ENCODE measurements around the gene SLC24A4.

The SLC24A4 gene

DNA sequence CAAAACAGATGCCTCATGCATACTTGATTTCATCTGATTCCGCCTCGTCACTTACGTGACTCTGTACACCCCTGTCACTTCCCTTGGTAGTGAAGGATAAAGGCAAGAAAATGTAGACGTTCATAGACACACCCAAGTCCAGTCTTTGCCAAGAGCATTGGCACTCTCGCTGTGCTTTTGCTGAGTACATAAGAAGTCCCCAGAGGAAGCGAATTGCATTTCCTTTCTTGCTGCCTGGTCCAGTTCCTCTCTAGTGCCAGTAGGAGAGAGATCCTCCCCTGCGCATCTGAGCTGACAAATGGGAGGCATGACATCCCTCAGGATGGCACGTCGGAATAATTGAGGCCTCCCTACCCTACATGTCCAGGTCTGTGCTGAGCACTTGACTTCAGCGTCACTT lies 169.3 kb downstream of the SLC24A4 start:
- peaks cover 7% of the 10 kb centered on the region; the same call in 1 of the 2 replicates for H3K4me1 ChIP-seq (ENCODE audit: control insufficient read depth, insufficient read depth, low read length)
- no peak overlapping the region for H3K27ac ChIP-seq (ENCODE audit: low read depth, low read length)
- H3K4me3 ChIP-seq (ENCODE audit: low read depth, low read length) = no peak overlapping the region

DNA sequence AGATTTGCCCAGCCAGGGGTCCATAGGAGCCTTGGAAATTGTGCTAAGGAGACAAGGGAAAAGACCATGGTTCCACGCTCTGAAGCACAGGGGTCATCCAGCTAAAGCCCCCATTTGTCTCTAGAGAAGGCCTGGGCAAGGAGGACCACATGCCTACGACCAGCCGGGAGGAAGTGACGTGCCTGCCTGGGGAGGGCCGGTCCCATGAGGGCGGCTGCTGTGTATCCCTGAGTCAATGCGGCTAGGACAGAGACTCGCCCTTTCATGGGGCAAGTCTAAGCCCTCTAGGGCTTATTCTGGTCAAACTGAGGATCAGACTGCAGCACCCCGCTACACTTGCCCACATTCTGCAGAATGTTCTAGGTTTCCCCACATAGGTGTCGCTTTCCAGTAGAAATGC lies 170.1 kb downstream of the SLC24A4 start:
- H3K4me3 ChIP-seq (ENCODE audit: low read depth, low read length) = no peak overlapping the region
- no peak overlapping the region for H3K9ac ChIP-seq (ENCODE audit: low read length)
- no peaks in the 10 kb centered on the region for H3K27me3 ChIP-seq (ENCODE audit: control insufficient read depth, insufficient read depth, low read length)
- H3K27ac ChIP-seq (ENCODE audit: low read depth, low read length) = no peak overlapping the region
- H3K9me3 ChIP-seq (ENCODE audit: control insufficient read depth, insufficient read depth, low read depth, low read length) = no peaks in the 10 kb centered on the region
- peaks cover 8% of the 10 kb centered on the region; the same call in 1 of the 2 replicates for H3K4me1 ChIP-seq (ENCODE audit: control insufficient read depth, insufficient read depth, low read length)
- no peaks in the 10 kb centered on the region for H3K36me3 ChIP-seq (ENCODE audit: control insufficient read depth, insufficient read depth, low read length)

More for the DNA sequence above, 169.3 kb downstream of the SLC24A4 start:
- H3K9ac ChIP-seq (ENCODE audit: low read length) = no peak overlapping the region
- H3K36me3 ChIP-seq (ENCODE audit: control insufficient read depth, insufficient read depth, low read length) = no peaks in the 10 kb centered on the region
- no peaks in the 10 kb centered on the region for H3K27me3 ChIP-seq (ENCODE audit: control insufficient read depth, insufficient read depth, low read length)
- H3K9me3 ChIP-seq (ENCODE audit: control insufficient read depth, insufficient read depth, low read depth, low read length) = no peaks in the 10 kb centered on the region

DNA sequence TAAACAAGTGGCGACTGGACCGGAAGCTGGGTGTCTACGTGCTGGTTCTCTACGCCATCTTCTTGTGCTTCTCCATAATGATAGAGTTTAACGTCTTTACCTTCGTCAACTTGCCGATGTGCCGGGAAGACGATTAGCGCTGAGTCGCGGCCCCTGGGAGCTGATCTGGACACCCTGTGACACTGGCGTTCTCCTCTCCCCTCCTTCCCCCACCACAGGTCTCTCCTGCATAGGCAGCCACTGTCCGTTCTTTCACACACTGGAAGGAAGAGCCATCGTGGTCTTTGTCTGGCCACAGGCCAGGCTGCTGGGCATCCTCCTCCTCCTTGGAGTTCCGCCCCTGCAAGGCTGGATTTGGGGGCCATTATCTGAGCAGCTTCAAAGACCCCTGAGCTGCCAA lies 170.5 kb downstream of the SLC24A4 start:
- H3K4me3 ChIP-seq (ENCODE audit: low read depth, low read length) = no peak overlapping the region
- no peaks in the 10 kb centered on the region for H3K9me3 ChIP-seq (ENCODE audit: control insufficient read depth, insufficient read depth, low read depth, low read length)
- H3K4me1 ChIP-seq (ENCODE audit: control insufficient read depth, insufficient read depth, low read length) = peaks cover 8% of the 10 kb centered on the region; the same call in 1 of the 2 replicates
- no peaks in the 10 kb centered on the region for H3K27me3 ChIP-seq (ENCODE audit: control insufficient read depth, insufficient read depth, low read length)
- H3K36me3 ChIP-seq (ENCODE audit: control insufficient read depth, insufficient read depth, low read length) = no peaks in the 10 kb centered on the region
- H3K27ac ChIP-seq (ENCODE audit: low read depth, low read length) = no peak overlapping the region
- no peak overlapping the region for H3K9ac ChIP-seq (ENCODE audit: low read length)

DNA sequence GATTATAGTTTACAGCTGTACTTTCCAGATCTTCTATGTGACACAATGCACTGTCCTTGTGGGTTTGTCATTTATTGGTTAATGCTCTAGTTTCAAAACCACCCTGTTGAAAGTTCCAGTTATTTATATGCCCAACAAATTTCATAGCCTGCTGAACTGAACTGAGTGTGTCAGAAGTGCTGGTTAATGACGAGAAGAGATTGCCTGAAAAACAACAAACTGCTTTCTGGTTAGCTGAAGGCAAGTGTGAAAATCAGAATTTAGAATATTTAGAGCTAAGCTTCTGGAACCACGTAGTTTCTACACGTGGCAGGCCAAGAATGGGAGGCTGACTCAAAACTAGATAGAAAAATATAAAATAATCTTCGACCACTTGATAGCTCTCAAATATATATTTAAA lies 171.5 kb downstream of the SLC24A4 start:
- H3K9me3 ChIP-seq (ENCODE audit: control insufficient read depth, insufficient read depth, low read depth, low read length) = no peaks in the 10 kb centered on the region
- H3K27ac ChIP-seq (ENCODE audit: low read depth, low read length) = no peak overlapping the region
- H3K4me3 ChIP-seq (ENCODE audit: low read depth, low read length) = no peak overlapping the region
- H3K36me3 ChIP-seq (ENCODE audit: control insufficient read depth, insufficient read depth, low read length) = no peaks in the 10 kb centered on the region
- peaks cover 8% of the 10 kb centered on the region; the same call in 1 of the 2 replicates for H3K4me1 ChIP-seq (ENCODE audit: control insufficient read depth, insufficient read depth, low read length)
- H3K27me3 ChIP-seq (ENCODE audit: control insufficient read depth, insufficient read depth, low read length) = no peaks in the 10 kb centered on the region
- H3K9ac ChIP-seq (ENCODE audit: low read length) = no peak overlapping the region

DNA sequence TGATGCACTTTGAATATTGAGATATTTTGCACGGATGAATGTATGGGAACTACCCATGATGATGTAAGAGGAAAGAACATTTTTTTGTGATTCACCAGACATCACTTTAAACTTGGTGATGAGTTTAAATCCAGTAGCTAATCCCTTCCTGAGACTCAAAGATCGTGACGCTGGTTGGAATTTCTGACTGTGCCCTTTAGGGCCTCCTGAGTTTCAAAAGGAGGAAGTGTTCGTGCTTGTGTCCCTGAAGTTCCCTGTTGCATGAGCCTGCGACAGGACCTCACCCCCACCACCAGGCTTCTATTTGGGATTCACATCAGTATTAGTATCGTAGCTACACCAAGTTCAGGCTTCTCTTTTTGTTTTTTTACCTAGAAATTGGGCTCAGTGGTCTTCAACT lies 172.1 kb downstream of the SLC24A4 start:
- Histone ChIP-seq H3K4me1 (ENCODE audit: control insufficient read depth, insufficient read depth, low read length) (peaks cover 8% of the 10 kb centered on the region; the same call in 1 of the 2 replicates), H3K9me3 (ENCODE audit: control insufficient read depth, insufficient read depth, low read depth, low read length) (no peaks in the 10 kb centered on the region), H3K27me3 (ENCODE audit: control insufficient read depth, insufficient read depth, low read length) (no peaks in the 10 kb centered on the region), H3K4me3 (ENCODE audit: low read depth, low read length) (no peak overlapping the region), H3K36me3 (ENCODE audit: control insufficient read depth, insufficient read depth, low read length) (no peaks in the 10 kb centered on the region), H3K27ac (ENCODE audit: low read depth, low read length) (no peak overlapping the region), H3K9ac (ENCODE audit: low read length) (no peak overlapping the region)

DNA sequence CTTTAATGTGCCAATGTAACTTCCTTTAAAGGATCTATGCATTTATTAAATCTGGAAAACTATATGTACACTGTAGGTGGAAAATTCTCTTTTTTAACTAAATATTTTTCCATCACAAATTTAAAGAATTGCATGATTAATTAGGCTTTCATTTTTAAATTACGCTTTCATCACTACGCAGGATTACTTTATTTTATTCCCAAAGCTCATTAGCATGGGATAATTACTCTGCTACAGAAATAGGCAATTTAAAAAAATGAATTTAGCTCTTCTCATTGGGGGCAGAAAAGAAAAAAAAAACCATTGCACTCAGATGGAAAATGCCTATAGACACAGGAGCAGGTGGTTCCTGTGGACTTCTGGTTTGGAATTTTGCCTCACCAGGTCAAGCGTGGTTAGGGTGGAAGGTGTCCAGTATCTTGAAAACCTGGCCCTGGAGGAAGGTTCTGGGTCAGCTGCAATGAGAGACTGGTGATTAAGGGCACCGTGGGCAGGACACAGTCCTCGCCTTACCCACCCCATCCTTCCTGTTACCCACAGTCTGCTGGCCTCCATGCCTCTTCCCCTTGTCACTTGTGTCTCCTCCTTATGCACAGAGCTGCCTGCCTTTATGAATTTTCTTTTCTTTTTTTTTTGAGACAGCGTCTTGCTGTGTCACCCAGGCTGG lies 173.4 kb downstream of the SLC24A4 start:
- Histone ChIP-seq H3K4me3 (ENCODE audit: low read depth, low read length) (no peak overlapping the region), H3K27ac (ENCODE audit: low read depth, low read length) (no peak overlapping the region), H3K9ac (ENCODE audit: low read length) (no peak overlapping the region), H3K9me3 (ENCODE audit: control insufficient read depth, insufficient read depth, low read depth, low read length) (no peaks in the 10 kb centered on the region), H3K27me3 (ENCODE audit: control insufficient read depth, insufficient read depth, low read length) (no peaks in the 10 kb centered on the region), H3K4me1 (ENCODE audit: control insufficient read depth, insufficient read depth, low read length) (peaks cover 16% of the 10 kb centered on the region; the same call in 1 of the 2 replicates), H3K36me3 (ENCODE audit: control insufficient read depth, insufficient read depth, low read length) (no peaks in the 10 kb centered on the region)

DNA sequence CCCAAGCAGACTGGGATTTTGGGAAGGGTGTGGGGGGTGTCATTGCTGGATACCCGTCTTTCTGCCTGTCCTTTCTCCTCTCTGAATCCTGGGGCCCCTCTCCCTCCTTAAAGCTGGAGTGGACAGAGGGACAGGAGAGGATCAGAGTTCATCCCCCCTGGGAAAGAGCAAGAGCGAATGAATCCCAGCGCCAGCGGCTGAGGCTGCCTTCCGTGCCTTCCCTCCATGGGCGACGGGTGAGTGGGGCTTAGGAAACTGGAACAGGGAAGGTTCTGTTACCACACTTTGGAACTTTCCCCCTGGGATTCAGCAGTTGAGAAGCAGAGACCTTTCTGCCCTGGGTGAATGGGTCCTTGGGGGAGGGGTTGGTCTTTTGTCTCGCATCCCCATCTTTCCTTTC lies 174.4 kb downstream of the SLC24A4 start:
- no peak overlapping the region for H3K4me3 ChIP-seq (ENCODE audit: low read depth, low read length)
- no peak overlapping the region for H3K27ac ChIP-seq (ENCODE audit: low read depth, low read length)
- no peaks in the 10 kb centered on the region for H3K36me3 ChIP-seq (ENCODE audit: control insufficient read depth, insufficient read depth, low read length)
- no peaks in the 10 kb centered on the region for H3K9me3 ChIP-seq (ENCODE audit: control insufficient read depth, insufficient read depth, low read depth, low read length)
- peaks cover 16% of the 10 kb centered on the region; the same call in 1 of the 2 replicates for H3K4me1 ChIP-seq (ENCODE audit: control insufficient read depth, insufficient read depth, low read length)
- no peaks in the 10 kb centered on the region for H3K27me3 ChIP-seq (ENCODE audit: control insufficient read depth, insufficient read depth, low read length)
- no peak overlapping the region for H3K9ac ChIP-seq (ENCODE audit: low read length)

DNA sequence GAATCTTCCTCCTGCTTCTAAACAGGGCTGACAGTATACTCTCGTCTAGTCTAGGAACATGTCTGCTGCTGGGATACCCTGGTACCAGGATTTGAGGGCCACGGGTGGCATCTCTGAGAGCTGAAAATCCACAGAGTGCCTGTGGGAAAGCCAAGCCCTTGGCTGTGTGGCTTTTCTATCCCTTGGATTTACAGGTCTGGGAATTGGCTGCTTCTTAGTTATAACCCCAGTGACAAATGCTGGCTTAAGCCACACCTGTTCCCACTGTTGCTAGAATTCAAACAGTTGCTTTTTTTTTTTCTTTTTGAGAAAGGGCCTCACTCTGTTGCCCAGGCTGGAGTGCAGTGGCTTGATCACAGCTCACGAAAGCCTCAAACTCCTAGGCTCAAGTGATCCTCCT lies 176.3 kb downstream of the SLC24A4 start:
- Histone ChIP-seq H3K4me3 (ENCODE audit: low read depth, low read length) (no peak overlapping the region), H3K9me3 (ENCODE audit: control insufficient read depth, insufficient read depth, low read depth, low read length) (no peaks in the 10 kb centered on the region), H3K4me1 (ENCODE audit: control insufficient read depth, insufficient read depth, low read length) (peaks cover 16% of the 10 kb centered on the region; the same call in 1 of the 2 replicates), H3K9ac (ENCODE audit: low read length) (no peak overlapping the region), H3K27me3 (ENCODE audit: control insufficient read depth, insufficient read depth, low read length) (no peaks in the 10 kb centered on the region), H3K27ac (ENCODE audit: low read depth, low read length) (no peak overlapping the region), H3K36me3 (ENCODE audit: control insufficient read depth, insufficient read depth, low read length) (no peaks in the 10 kb centered on the region)

DNA sequence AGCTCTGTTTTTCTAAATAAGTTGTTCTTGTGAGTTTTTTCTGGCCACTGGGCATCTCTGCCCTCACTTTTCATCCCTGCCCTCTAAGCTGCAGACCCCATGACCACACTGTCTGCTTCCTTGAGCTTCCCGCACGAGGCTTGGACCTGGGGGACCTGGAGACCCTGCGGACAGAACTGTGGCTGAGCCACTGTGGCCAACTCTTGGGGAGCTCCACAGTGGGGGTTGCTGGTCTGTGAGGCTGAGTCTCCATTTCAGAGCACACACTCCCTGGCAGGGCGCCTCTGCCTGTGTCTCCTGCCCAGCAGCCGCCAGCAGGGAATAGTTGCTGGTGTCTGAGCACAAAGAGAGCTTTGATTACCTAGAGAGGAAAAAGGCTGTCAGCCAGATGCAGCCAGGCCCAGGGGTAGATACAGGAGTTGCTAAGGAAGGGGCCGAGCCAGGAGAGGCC lies 177.6 kb downstream of the SLC24A4 start:
- Histone ChIP-seq H3K27ac (ENCODE audit: low read depth, low read length) (no peak overlapping the region), H3K4me1 (ENCODE audit: control insufficient read depth, insufficient read depth, low read length) (peaks cover 16% of the 10 kb centered on the region; the same call in 1 of the 2 replicates), H3K36me3 (ENCODE audit: control insufficient read depth, insufficient read depth, low read length) (no peaks in the 10 kb centered on the region), H3K9ac (ENCODE audit: low read length) (no peak overlapping the region), H3K9me3 (ENCODE audit: control insufficient read depth, insufficient read depth, low read depth, low read length) (no peaks in the 10 kb centered on the region), H3K4me3 (ENCODE audit: low read depth, low read length) (no peak overlapping the region), H3K27me3 (ENCODE audit: control insufficient read depth, insufficient read depth, low read length) (no peaks in the 10 kb centered on the region)

DNA sequence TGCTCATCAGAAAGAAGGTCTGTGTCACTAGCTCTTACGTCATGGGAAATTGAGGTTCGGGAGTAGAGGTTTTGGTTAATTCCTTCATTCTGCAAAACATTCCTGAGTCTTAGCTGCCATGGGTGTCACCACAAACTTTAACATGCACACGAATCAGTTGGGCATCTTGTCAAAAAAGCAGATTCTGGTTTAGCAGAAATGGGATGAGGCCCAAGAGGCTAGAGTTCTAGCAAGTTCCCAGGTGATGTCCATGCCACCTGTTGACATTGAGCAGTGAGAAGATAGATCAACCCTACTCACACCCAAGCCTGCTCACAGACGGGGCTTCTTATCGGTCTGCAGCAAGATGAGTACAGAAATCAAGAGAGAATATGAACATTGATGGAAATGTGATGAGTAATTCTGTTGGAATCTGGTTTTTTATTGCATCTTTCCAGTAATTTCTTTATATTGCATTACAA lies 179.0 kb downstream of the SLC24A4 start:
- Histone ChIP-seq H3K27ac (ENCODE audit: low read depth, low read length) (no peak overlapping the region), H3K36me3 (ENCODE audit: control insufficient read depth, insufficient read depth, low read length) (no peaks in the 10 kb centered on the region), H3K4me1 (ENCODE audit: control insufficient read depth, insufficient read depth, low read length) (peaks cover 16% of the 10 kb centered on the region; the same call in 1 of the 2 replicates), H3K27me3 (ENCODE audit: control insufficient read depth, insufficient read depth, low read length) (no peaks in the 10 kb centered on the region), H3K9ac (ENCODE audit: low read length) (no peak overlapping the region), H3K4me3 (ENCODE audit: low read depth, low read length) (no peak overlapping the region), H3K9me3 (ENCODE audit: control insufficient read depth, insufficient read depth, low read depth, low read length) (no peaks in the 10 kb centered on the region)

DNA sequence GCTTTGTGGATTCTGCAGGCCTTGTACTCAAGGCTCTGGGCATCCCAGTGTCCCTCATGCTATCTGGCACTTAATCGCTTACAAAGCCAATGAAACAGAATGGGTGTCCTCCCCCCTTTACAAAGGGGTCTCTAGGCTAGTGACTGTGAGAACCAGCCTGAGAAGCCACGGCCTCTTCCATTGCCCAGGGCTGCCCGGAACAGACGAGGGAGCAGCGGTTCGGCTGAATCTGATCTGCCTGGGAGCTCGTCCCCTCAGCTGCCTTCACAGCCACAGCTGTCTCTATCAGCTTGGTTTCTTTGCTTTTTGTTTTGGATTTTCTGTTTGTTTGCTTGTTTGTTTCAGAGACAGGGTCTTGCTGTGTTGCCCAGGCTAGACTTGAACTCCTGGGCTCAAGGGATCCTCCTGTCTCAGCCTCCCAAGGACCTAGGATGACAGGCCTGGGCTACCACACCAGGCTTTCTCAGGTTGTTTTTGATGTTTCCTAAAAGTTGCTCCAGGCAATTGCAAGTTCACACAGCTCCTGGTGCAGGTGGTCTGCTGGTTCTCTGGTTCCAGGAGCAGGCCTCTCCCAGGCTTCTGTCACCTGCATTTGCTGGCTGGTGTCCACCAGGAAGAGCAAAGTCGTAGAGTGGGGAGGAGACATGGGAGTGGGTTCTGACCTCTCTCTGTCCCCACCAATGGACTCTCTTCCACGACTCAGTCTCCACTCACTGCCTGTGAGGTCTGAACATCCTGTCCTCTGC lies 179.7 kb downstream of the SLC24A4 start:
- no peak overlapping the region for H3K27ac ChIP-seq (ENCODE audit: low read depth, low read length)
- H3K4me3 ChIP-seq (ENCODE audit: low read depth, low read length) = no peak overlapping the region
- H3K9me3 ChIP-seq (ENCODE audit: control insufficient read depth, insufficient read depth, low read depth, low read length) = no peaks in the 10 kb centered on the region
- peaks cover 9% of the 10 kb centered on the region; the same call in 1 of the 2 replicates for H3K4me1 ChIP-seq (ENCODE audit: control insufficient read depth, insufficient read depth, low read length)
- H3K36me3 ChIP-seq (ENCODE audit: control insufficient read depth, insufficient read depth, low read length) = no peaks in the 10 kb centered on the region
- H3K9ac ChIP-seq (ENCODE audit: low read length) = no peak overlapping the region
- no peaks in the 10 kb centered on the region for H3K27me3 ChIP-seq (ENCODE audit: control insufficient read depth, insufficient read depth, low read length)
